Mucosa of rectum (tissue), 2 donors: ENCODE data around the gene MYO1F.

ENCODE experiments used
- H3K27ac ChIP-seq, 2 donors: one replicate each; pipeline ENCODE4 v1.7.0; 2013; ENCODE audit warnings: inconsistent platforms in 2 of 2, low read depth in 2 of 2, low read length in 2 of 2
- H3K27me3 ChIP-seq, 2 donors: one replicate each; pipeline ENCODE4 v1.7.0; 2013; ENCODE audit warnings: low read length in 2 of 2; ENCODE audit not compliant: control insufficient read depth in 2 of 2, insufficient read depth in 2 of 2
- H3K36me3 ChIP-seq, 2 donors: one replicate each; pipeline ENCODE4 v1.7.0; 2013; ENCODE audit warnings: low read length in 2 of 2; ENCODE audit not compliant: control insufficient read depth in 2 of 2, insufficient read depth in 2 of 2
- H3K4me1 ChIP-seq, 2 donors: one replicate each; pipeline ENCODE4 v1.7.0; 2013; ENCODE audit warnings: low read length in 2 of 2, mild to moderate bottlenecking in 1 of 2; ENCODE audit not compliant: control insufficient read depth in 2 of 2, insufficient read depth in 2 of 2
- H3K4me3 ChIP-seq, 2 donors: one replicate each; pipeline ENCODE4 v1.7.0; 2013; ENCODE audit warnings: low read length in 2 of 2
- H3K9ac ChIP-seq, 2 donors: one replicate each; pipeline ENCODE4 v1.7.0; 2013; ENCODE audit warnings: low read length in 2 of 2, low read depth in 1 of 2, mild to moderate bottlenecking in 1 of 2
- H3K9me3 ChIP-seq, 2 donors: one replicate each; pipeline ENCODE4 v1.7.0; 2013; ENCODE audit warnings: low read length in 2 of 2; ENCODE audit not compliant: control insufficient read depth in 2 of 2
- donor health status: healthy.
- donor health status: Normal muscosa, but diverticular disease.

Gene MYO1F

DNA sequence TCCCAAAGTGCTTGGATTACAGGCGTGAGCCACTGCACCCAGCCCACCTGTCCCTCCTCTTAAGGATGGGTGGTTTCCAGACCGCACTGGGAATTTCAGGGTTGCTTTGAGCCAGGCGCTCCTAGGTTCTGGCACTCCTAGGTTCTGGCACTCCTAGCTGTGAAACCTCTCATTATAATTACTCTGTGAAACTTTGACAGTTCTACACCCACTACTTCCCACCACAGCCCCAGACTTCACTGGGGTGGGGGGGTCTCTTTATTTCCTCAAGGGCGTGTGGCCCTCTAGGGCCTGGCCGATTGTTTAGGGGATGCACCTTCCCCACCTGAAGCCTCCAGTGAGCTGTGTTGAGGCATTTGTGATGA, 35.5 kb upstream of the MYO1F start:
- H3K4me1 ChIP-seq: peaks cover 10 to 15% of the 10 kb centered on the region in 2 donors
- H3K27ac ChIP-seq: no peak overlapping the region
- no peak overlapping the region for H3K9ac ChIP-seq
- no peaks in the 10 kb centered on the region for H3K36me3 ChIP-seq
- no peak overlapping the region for H3K4me3 ChIP-seq
- no peaks in the 10 kb centered on the region for H3K9me3 ChIP-seq
- peaks cover 5 to 15% of the 10 kb centered on the region in 2 donors for H3K27me3 ChIP-seq

DNA sequence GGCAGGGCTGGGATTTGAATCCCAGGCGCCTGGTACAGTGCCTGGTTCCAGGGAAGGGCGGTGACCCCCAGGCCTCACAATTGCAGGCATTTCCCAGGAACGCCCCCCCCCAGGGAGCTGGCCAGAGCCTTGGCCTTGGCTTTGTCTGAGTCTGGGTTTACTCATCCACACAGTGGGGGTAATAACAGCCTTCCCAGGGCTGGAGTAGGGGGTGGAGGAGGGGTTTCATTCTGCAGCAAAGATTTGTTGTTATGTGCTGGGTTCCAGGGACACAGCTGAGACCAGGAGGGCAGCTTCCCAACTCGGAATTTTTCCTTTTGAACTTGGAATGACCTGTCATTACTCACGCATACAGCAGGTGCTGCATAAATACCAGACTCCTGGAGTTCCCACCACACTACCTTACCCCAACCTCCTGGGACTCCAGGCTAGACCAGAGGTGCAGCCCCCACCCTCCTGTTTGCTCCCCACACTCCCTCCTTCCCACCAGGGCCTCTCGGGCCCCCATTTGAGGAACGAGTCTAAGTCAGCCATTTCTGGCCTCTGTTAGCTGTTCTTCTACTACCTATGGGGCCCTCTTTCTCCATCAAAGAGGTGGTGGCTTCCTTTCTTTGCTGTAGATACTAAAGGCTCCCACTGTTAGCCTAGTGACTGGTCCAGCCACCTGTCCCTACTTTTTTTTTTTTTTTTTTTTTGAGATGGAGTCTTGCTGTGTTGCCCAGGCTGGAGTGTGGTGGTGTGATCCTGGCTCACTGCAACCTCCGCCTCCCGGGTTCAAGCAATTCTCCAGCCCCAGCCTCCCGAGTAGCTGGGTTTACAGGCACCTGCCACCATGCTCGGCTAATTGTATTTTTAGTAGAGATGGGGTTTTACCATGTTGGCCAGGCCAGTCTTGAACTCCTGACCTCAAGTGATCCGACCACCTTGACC, 34.9 kb upstream of the MYO1F start:
- H3K36me3 ChIP-seq: no peaks in the 10 kb centered on the region
- H3K4me3 ChIP-seq: no peak overlapping the region
- no peak overlapping the region for H3K27ac ChIP-seq

DNA sequence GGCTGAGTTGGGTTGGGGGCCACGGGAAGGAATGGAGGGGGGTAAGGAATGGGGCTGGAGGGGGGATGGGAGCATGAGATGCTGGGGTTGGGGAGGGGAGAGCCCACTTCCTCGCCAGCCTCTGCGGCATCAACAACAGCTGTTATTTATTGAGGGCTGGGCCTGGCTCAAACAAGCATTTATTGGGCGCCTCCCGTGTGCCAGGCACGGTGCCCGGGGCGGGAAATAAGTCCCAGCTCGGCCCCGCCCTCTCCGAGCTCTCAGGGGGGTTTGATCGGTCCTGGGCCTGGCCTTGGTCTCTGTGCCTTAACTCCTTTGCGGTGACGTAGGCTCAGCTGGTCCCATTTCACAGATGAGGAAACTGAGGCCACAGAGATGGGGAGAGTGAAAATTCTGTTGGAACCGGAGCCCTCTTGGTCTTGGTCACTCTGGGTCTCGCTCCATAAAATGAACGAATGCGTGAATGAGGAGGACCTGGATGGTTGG, 34.2 kb upstream of the MYO1F start:
- Histone ChIP-seq H3K9me3 (no peaks in the 10 kb centered on the region), H3K27ac (no peak overlapping the region), H3K4me3 (no peak overlapping the region), H3K36me3 (no peaks in the 10 kb centered on the region), H3K4me1 (peaks cover 10 to 15% of the 10 kb centered on the region in 2 donors), H3K27me3 (peaks cover 3 to 15% of the 10 kb centered on the region in 2 donors), H3K9ac (no peak overlapping the region)

More for the DNA sequence above, 34.9 kb upstream of the MYO1F start:
- H3K27me3 ChIP-seq: peaks cover 5 to 15% of the 10 kb centered on the region in 2 donors
- no peak overlapping the region for H3K9ac ChIP-seq
- no peaks in the 10 kb centered on the region for H3K9me3 ChIP-seq
- H3K4me1 ChIP-seq: peaks cover 10 to 15% of the 10 kb centered on the region in 2 donors

DNA sequence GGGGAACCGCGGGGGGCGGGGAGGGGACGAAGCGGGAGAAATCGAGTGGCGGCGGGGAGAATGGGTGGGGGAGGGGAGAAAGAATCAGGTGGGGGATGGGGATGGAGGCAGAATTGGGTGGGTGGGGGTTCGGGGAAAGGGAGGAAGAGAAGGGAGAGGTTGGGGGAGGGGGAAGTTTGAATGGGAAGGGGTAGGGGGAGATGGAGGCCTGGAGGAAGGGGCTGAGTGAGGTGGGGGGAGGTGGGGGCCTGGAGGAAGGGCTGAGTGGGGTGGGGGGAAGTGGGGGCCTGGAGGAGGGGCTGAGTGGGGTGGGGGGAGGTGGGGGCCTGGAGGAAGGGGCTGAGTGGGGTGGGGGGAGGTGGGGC, 33.7 kb upstream of the MYO1F start:
- H3K27ac ChIP-seq: no peak overlapping the region
- no peak overlapping the region for H3K9ac ChIP-seq
- no peaks in the 10 kb centered on the region for H3K9me3 ChIP-seq
- H3K36me3 ChIP-seq: no peaks in the 10 kb centered on the region
- H3K4me1 ChIP-seq: peaks cover 10 to 15% of the 10 kb centered on the region in 2 donors
- H3K27me3 ChIP-seq: peaks cover 3 to 15% of the 10 kb centered on the region in 2 donors
- no peak overlapping the region for H3K4me3 ChIP-seq

DNA sequence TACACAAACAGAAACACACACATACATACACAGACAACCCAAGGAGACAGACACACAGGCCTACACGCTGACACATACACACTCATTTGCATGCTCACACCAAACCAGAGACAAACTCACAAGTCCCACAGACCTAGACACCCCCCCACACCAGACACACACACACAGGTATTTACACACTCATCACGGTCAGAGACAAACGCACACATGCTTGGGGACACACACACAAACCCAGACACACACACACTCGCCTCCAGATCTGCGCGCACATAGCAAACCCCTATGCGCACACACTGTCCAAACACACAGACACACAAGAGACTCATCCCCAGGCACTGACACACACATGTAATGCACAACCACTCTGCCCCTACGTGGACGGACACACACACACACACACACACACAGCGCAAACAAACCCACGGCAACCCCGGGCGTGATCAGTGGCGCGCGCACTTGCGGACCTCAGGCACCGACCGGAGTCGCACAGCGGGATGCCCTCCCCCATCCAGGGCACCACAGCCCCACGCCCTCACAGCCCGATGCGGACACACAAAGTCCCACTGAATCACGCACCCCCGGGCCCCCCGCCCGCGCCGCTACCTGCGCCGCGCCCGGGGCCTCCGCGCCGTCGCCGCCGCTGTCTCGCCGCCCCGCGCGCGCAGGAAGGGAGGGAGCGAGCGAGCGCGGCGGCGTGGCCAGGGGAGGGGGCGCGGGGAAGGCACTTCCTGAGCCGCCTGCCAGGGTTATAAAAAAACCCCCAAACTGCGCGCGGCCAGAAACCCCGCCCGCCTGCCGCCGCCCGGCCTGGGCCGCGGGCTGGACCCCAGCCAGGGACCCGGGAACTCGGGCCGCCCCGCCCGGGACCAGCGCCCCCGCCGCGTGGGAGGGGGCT, 33.0 kb upstream of the MYO1F start, which contains the start of gene ADAMTS10:
Gene ADAMTS10 (minus strand): TSS at position 675 of the 895 bp plus-strand sequence. CDS start 5,005 bp downstream, outside the sequence.
- Histone ChIP-seq H3K27ac (peak within 1 kb of the TSS; percentile 34 to 52), H3K9me3 (no peaks in the 10 kb centered on the region), H3K36me3 (no peaks in the 10 kb centered on the region), H3K4me3 (peak within 1 kb of the TSS; percentile 76 to 85), H3K9ac (peak within 1 kb of the TSS; percentile 63 to 75), H3K4me1 (peaks cover 10 to 15% of the 10 kb centered on the region in 2 donors), H3K27me3 (peaks cover 3 to 15% of the 10 kb centered on the region in 2 donors)

DNA sequence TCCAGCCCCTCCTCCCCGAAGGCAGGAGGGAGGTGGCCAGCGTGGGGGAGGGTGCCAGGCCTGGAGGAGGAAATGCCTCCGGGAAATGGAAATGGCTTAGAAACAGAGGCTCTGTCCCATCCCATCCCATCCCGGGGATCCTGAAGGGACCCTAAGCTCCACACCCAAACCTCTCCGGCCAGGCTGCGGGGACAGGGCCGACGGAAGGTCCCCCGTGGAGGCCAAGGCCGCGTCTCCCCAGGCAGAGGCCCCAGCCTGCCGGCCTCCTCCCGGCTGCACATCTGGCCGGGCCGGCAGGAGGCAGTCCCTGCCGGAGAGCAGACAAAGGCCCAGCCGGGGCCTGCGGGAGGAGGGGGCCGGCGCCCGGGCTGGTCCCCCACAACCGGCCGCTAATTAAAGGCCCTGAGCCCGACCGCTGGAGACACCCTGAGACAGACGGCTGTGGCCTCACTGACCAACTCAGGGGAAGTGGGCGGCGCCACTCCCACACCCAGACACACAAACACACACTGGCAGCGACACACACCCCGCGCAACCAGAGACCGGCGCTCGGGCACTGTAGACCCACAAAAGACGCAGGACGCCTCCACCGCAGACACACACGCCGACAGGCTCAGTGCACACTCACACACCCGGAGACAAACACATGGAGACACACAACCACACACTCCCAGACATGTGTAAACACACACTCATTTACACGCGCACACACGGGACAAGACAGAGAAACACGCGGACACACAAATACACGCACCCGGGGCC, 32.2 kb upstream of the MYO1F start:
- H3K4me1 ChIP-seq: peaks cover 10 to 15% of the 10 kb centered on the region in 2 donors

DNA sequence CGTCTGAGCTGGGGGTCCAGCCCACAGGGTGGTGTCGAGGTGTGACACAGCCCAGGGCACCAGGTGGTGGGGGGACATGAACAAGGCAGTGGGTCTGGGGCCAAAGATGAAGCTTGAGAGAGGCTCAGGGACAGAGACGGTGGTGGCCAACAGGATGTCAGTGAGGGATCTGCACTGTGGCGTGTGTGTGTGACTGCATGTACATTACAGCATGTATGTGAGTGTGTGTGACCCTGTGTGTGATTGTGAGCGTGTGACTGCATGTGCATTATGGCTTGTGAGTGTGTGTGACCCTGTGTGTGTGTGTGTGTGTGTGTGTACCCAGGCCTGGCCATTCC, 31.7 kb upstream of the MYO1F start:
- no peaks in the 10 kb centered on the region for H3K9me3 ChIP-seq
- H3K36me3 ChIP-seq: peaks cover 0 to 4% of the 10 kb centered on the region in 2 donors
- peaks cover 3 to 15% of the 10 kb centered on the region in 2 donors for H3K27me3 ChIP-seq
- H3K4me1 ChIP-seq: peaks cover 10 to 15% of the 10 kb centered on the region in 2 donors
- peak overlapping the region in 1 of 2 donors; percentile 52 for H3K27ac ChIP-seq
- peak overlapping the region; percentile 76 to 85 for H3K4me3 ChIP-seq
- peak overlapping the region; percentile 17 to 75 for H3K9ac ChIP-seq

More for the DNA sequence above, 32.2 kb upstream of the MYO1F start:
- H3K9me3 ChIP-seq: no peaks in the 10 kb centered on the region
- H3K36me3 ChIP-seq: peaks cover 0 to 4% of the 10 kb centered on the region in 2 donors
- peak overlapping the region; percentile 34 to 52 for H3K27ac ChIP-seq
- peak overlapping the region; percentile 76 to 85 for H3K4me3 ChIP-seq
- H3K9ac ChIP-seq: peak overlapping the region; percentile 63 to 75
- H3K27me3 ChIP-seq: peaks cover 3 to 15% of the 10 kb centered on the region in 2 donors

DNA sequence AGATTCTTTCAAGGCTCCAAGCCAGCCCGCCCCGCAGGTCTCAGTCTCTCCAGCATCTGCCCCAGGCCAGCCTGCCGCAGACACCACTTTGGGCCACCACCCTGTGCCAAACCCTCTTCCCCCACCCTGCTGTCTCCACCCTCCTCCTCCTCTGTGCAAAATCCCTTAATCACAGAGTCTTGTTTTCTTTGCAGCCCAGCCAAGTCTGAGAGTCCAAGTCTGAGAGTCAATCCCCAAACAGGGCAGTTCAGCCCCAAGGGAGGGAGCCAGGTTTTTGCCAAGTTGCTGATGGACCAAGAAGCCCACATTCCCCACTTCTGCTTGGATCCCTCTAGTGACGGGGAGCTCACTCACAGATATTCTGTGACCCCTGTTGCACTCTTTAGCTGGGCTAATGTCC, 30.1 kb upstream of the MYO1F start:
- Histone ChIP-seq H3K9me3 (no peaks in the 10 kb centered on the region), H3K36me3 (peaks cover 0 to 4% of the 10 kb centered on the region in 2 donors), H3K27ac (no peak overlapping the region), H3K4me1 (peaks cover 10 to 15% of the 10 kb centered on the region in 2 donors), H3K9ac (no peak overlapping the region), H3K4me3 (no peak overlapping the region), H3K27me3 (peaks cover 3 to 15% of the 10 kb centered on the region in 2 donors)

DNA sequence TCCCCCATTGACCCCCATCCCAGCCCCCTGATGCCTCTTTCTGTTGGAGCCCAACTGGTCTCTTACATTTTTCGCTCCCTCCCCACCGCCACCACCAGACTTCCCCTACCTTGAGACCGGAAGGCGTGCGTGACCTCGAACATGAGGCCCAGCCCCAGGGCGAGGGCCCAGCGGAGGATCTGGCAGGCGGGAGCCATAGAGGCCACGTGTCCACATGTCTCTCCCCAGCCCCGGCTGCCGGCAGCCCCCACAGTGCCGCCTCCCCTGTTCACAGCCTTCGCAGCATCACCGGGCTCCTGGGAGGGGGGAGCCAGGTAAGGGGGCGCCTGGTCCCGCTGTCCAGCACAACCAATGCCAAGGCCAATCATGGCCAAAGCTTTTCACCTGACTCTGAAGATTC, 28.3 kb upstream of the MYO1F start:
- H3K27ac ChIP-seq: no peak overlapping the region
- H3K9me3 ChIP-seq: no peaks in the 10 kb centered on the region
- peaks cover 8 to 11% of the 10 kb centered on the region in 2 donors for H3K4me1 ChIP-seq
- peaks cover 0 to 7% of the 10 kb centered on the region in 2 donors for H3K36me3 ChIP-seq
- H3K4me3 ChIP-seq: no peak overlapping the region
- peaks cover 3 to 15% of the 10 kb centered on the region in 2 donors for H3K27me3 ChIP-seq
- no peak overlapping the region for H3K9ac ChIP-seq
